Osteoblast (primary cell): Measurements from ENCODE around the gene HSD11B1. TPM values are rescaled to one million over a fixed set of nuclear protein-coding genes. Genes with fewer than 3 reads are reported as not detected.

Source experiments
- DNase-seq: peaks from one replicate; pipeline ENCODE4 v3.0.0; 2011; ENCODE audit warnings: low spot score, mixed read lengths; ENCODE audit not compliant: insufficient read length; ENCODE audit errors: missing footprints
- H2AFZ ChIP-seq: 2 replicates; pipeline ENCODE4 v1.6.0; 2011; ENCODE audit warnings: mild to moderate bottlenecking, low read length
- H3K27ac ChIP-seq: 2 replicates; pipeline ENCODE4 v1.5.1; 2011; ENCODE audit warnings: mild to moderate bottlenecking, low read depth, low read length, moderate library complexity
- H3K27me3 ChIP-seq: 2 replicates; pipeline ENCODE4 v1.6.0; 2012; ENCODE audit warnings: mild to moderate bottlenecking, control low read depth, inconsistent platforms, low read length, moderate library complexity; ENCODE audit not compliant: insufficient read depth
- H3K36me3 ChIP-seq: 2 replicates; pipeline ENCODE4 v1.5.1; 2011; ENCODE audit warnings: mild to moderate bottlenecking, low read length, control low read depth, moderate library complexity; ENCODE audit not compliant: insufficient read depth
- H3K4me1 ChIP-seq: 2 replicates; pipeline ENCODE4 v1.5.1; 2011; ENCODE audit warnings: mild to moderate bottlenecking, low read length, control low read depth, moderate library complexity; ENCODE audit not compliant: insufficient read depth
- H3K4me2 ChIP-seq: 2 replicates; pipeline ENCODE4 v1.6.0; 2011; ENCODE audit warnings: mild to moderate bottlenecking, low read length; ENCODE audit not compliant: insufficient read depth
- H3K4me3 ChIP-seq: fragments of 200-600 bp; sonication (generic); 3 replicates; pipeline ENCODE4 v1.5.1; 2012; ENCODE audit warnings: mild to moderate bottlenecking, low read length, inconsistent platforms; ENCODE audit not compliant: insufficient read depth
- H3K79me2 ChIP-seq: 2 replicates; pipeline ENCODE4 v1.6.0; 2012; ENCODE audit warnings: mild to moderate bottlenecking, low read length, control low read depth, inconsistent platforms; ENCODE audit not compliant: insufficient read depth
- H3K9me3 ChIP-seq: 2 replicates; pipeline ENCODE4 v1.5.1; 2011; ENCODE audit warnings: low read depth, low read length, control low read depth
- H4K20me1 ChIP-seq: 2 replicates; pipeline ENCODE4 v1.6.0; 2012; ENCODE audit warnings: mild to moderate bottlenecking, low read length, control low read depth; ENCODE audit not compliant: insufficient read depth
- total RNA-seq: library from RNA; depleted of rRNA; stranded (reverse); fragments of >200 nt; gene quantifications from 2 replicates; pipeline ENCODE4 v1.2.3, GENCODE V29; 2012
- TF ChIP-seq, protein P1 (sequence below): IDR thresholded peaks from 2 replicates; pipeline ENCODE4 v1.5.1; 2011; ENCODE audit warnings: mild to moderate bottlenecking, low read depth, low read length, moderate library complexity; ENCODE audit errors: extremely low read depth

The HSD11B1 gene
- total RNA-seq, 1 donor: 1.8 TPM

GRCh38 chr1:209721323-209721722 is 16.7 kb downstream of the HSD11B1 start:
- no peaks in the 10 kb centered on the region for H3K9me3 ChIP-seq
- no peak overlapping the region for H3K4me2 ChIP-seq
- TF ChIP-seq, protein P1, sequence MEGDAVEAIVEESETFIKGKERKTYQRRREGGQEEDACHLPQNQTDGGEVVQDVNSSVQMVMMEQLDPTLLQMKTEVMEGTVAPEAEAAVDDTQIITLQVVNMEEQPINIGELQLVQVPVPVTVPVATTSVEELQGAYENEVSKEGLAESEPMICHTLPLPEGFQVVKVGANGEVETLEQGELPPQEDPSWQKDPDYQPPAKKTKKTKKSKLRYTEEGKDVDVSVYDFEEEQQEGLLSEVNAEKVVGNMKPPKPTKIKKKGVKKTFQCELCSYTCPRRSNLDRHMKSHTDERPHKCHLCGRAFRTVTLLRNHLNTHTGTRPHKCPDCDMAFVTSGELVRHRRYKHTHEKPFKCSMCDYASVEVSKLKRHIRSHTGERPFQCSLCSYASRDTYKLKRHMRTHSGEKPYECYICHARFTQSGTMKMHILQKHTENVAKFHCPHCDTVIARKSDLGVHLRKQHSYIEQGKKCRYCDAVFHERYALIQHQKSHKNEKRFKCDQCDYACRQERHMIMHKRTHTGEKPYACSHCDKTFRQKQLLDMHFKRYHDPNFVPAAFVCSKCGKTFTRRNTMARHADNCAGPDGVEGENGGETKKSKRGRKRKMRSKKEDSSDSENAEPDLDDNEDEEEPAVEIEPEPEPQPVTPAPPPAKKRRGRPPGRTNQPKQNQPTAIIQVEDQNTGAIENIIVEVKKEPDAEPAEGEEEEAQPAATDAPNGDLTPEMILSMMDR: no peak
- peaks cover under 1% of the 10 kb centered on the region for H3K27me3 ChIP-seq
- H4K20me1 ChIP-seq: no peaks in the 10 kb centered on the region
- no peak overlapping the region for H3K4me3 ChIP-seq
- peaks cover 13% of the 10 kb centered on the region for H3K4me1 ChIP-seq
- H2AFZ ChIP-seq: no peak overlapping the region
- H3K36me3 ChIP-seq: no peaks in the 10 kb centered on the region
- H3K27ac ChIP-seq: no peak overlapping the region
- no peak for DNase-seq
- H3K79me2 ChIP-seq: no peaks in the 10 kb centered on the region

- Histone ChIP-seq H3K27me3 (peaks cover 2% of the 10 kb centered on the region), H4K20me1 (no peaks in the 10 kb centered on the region), H3K4me2 (no peak overlapping the region), H3K79me2 (no peaks in the 10 kb centered on the region), H3K4me3 (no peak overlapping the region), H3K27ac (no peak overlapping the region), H3K9me3 (no peaks in the 10 kb centered on the region), H3K4me1 (peaks cover 13% of the 10 kb centered on the region), H3K36me3 (no peaks in the 10 kb centered on the region), H2AFZ (no peak overlapping the region)
- no peak for DNase-seq
- TF ChIP-seq, protein P1: no peak
Measured at GRCh38 chr1:209723265-209723664, 18.6 kb downstream of the HSD11B1 start.

DNA sequence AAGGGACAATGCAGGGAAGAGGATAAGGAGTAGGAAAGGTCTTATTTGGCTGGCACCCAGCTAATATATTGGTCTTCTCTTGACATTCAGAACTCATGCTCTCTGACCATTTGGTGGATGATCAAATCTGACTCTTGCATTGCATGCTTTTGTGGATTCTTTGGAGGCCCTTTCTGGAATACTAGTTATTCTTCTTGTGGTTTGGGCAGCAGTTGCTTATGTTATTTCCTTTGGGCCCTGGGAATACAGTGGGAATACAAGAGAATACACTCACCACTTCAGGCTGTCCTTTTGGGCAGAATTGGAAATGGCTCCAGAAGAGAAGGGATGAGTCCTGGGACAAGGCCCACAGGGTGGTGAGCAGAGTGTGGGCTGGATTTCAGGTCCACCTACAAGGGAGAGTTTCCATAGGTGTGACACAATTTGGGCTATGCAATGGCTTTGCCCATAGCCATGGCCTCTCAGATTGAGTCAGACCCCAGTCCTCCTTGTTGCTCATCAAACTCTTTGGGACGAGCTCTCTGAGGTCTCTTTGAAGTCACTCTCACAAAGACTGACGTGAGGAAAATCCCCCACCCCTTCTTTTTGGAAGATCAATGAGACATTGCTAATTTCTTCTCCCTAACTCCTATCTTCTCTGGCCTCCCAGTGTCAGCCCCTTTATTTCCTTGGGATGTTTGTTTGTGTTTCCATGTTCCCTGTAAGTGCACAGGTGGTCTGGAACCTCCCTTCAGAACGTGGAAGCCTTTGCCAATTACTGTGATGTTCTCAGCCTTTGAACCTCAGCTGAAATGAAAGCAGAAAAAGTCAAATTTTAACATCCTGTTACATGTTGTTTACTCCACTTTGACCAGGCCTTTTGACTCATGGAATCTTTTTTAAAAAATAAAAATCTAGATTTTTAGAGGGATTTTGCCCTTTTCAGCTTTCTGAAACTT is 19.4 kb downstream of the HSD11B1 start:
- H3K27ac ChIP-seq: peak overlapping the region; percentile 5
- no peaks in the 10 kb centered on the region for H3K9me3 ChIP-seq
- TF ChIP-seq, protein P1: no peak
- H3K4me3 ChIP-seq: no peak overlapping the region
- H3K4me1 ChIP-seq: peaks cover 13% of the 10 kb centered on the region
- H3K79me2 ChIP-seq: no peaks in the 10 kb centered on the region
- H3K36me3 ChIP-seq: no peaks in the 10 kb centered on the region
- no peak for DNase-seq
- H4K20me1 ChIP-seq: no peaks in the 10 kb centered on the region
- peaks cover 2% of the 10 kb centered on the region for H3K27me3 ChIP-seq
- no peak overlapping the region for H3K4me2 ChIP-seq
- no peak overlapping the region for H2AFZ ChIP-seq

GRCh38 chr1:209727286-209727685 is 22.6 kb downstream of the HSD11B1 start:
- no peak for DNase-seq
- H3K27ac ChIP-seq: no peak overlapping the region

More at GRCh38 chr1:209727286-209727685, 22.6 kb downstream of the HSD11B1 start:
- Histone ChIP-seq H3K9me3 (no peaks in the 10 kb centered on the region), H3K4me3 (no peak overlapping the region), H3K36me3 (no peaks in the 10 kb centered on the region), H3K4me1 (peaks cover 6% of the 10 kb centered on the region), H3K4me2 (no peak overlapping the region), H3K27me3 (peaks cover 2% of the 10 kb centered on the region), H2AFZ (no peak overlapping the region), H3K79me2 (no peaks in the 10 kb centered on the region), H4K20me1 (no peaks in the 10 kb centered on the region)
- TF ChIP-seq, protein P1: no peak
